GM12892 (cell line): Measurements from ENCODE around the gene FRS3.
"Not testable (repeated sequence)": the region's sequence is repeated elsewhere in the genome, so short reads cannot be mapped to it uniquely, and the experiment has no call there.

ENCODE experiments used
- DNase-seq: peaks from one replicate; pipeline ENCODE4 v3.0.0; 2011; ENCODE audit not compliant: insufficient read length
- FAIRE-seq: peaks from 2 replicates; lab custom pipeline; 2011; peaks lifted over from hg19 to GRCh38; lab: Jason Lieb, UNC
- POLR2A ChIP-seq: IDR thresholded peaks from 2 replicates; pipeline ENCODE4 v1.6.1; 2011; ENCODE audit warnings: low read depth, low read length, control low read depth
- POLR2AphosphoS5 ChIP-seq: IDR thresholded peaks from 2 replicates; pipeline ENCODE4 v1.6.1; 2011; ENCODE audit warnings: low read depth, low read length, control low read depth
- TAF1 ChIP-seq: IDR thresholded peaks from 2 replicates; pipeline ENCODE4 v1.6.1; 2011; ENCODE audit warnings: low read depth, mild to moderate bottlenecking, control low read depth, low read length, borderline replicate concordance

FRS3 gene

GRCh38 chr6:41778895-41779294, 805 bp downstream of the FRS3 start:
- FAIRE-seq: no peak
- TF ChIP-seq TAF1 (no peak), POLR2AphosphoS5 (no peak), POLR2A (no peak)
- DNase-seq: no peak

- DNase-seq (no peak), FAIRE-seq (no peak)
- TF ChIP-seq POLR2AphosphoS5: no peak
- no peak for TF ChIP-seq TAF1
- no peak for TF ChIP-seq POLR2A
These were observed 2.0 kb downstream of the FRS3 start for GRCh38 chr6:41777551-41778285.

GRCh38 chr6:41775293-41775882, 4.3 kb downstream of the FRS3 start:
- FAIRE-seq (no peak), DNase-seq (no peak)
- TF ChIP-seq POLR2AphosphoS5: no peak
- TF ChIP-seq POLR2A: no peak
- TF ChIP-seq TAF1: no peak

GRCh38 chr6:41774841-41775240, 4.9 kb downstream of the FRS3 start:
- DNase-seq (no peak), FAIRE-seq (no peak)
- TF ChIP-seq TAF1: no peak
- TF ChIP-seq POLR2A: no peak
- no peak for TF ChIP-seq POLR2AphosphoS5

- FAIRE-seq (no peak), DNase-seq (no peak)
- TF ChIP-seq POLR2AphosphoS5 (no peak), POLR2A (no peak), TAF1 (no peak)
These were observed 8.4 kb downstream of the FRS3 start for GRCh38 chr6:41771058-41771983.

- TF ChIP-seq POLR2AphosphoS5 (no peak), TAF1 (no peak), POLR2A (no peak)
- DNase-seq (no peak), FAIRE-seq (no peak)
These were observed 9.2 kb downstream of the FRS3 start for GRCh38 chr6:41770381-41771057.

- no peak for TF ChIP-seq TAF1
- TF ChIP-seq POLR2AphosphoS5: no peak
- no peak for TF ChIP-seq POLR2A
- FAIRE-seq (no peak), DNase-seq (no peak)
These were observed 10.3 kb downstream of the FRS3 start for GRCh38 chr6:41769376-41769775.

GRCh38 chr6:41768545-41769308, 11.0 kb downstream of the FRS3 start:
- TF ChIP-seq POLR2A (no peak), POLR2AphosphoS5 (no peak), TAF1 (no peak)
- DNase-seq: no peak
- no peak for FAIRE-seq

GRCh38 chr6:41767112-41767833, 12.4 kb downstream of the FRS3 start:
- TF ChIP-seq POLR2A (no peak), TAF1 (no peak), POLR2AphosphoS5 (no peak)
- DNase-seq (no peak), FAIRE-seq (no peak)

GRCh38 chr6:41766043-41766664, 13.5 kb downstream of the FRS3 start:
- DNase-seq: not testable (repeated sequence)

More at GRCh38 chr6:41766043-41766664, 13.5 kb downstream of the FRS3 start:
- not testable (repeated sequence) for FAIRE-seq
